Ovary (tissue), 3 donors: ENCODE measurements around the gene SEPTIN3.

ENCODE experiments used
- CTCF ChIP-seq, 3 donors: fragments of 450-650 bp in 2 of 3; fragments of 200-600 bp in 1 of 3; IDR thresholded peaks; one replicate each; pipeline versions ENCODE4 v1.5.1 to v1.8.0; 2016 to 2022; ENCODE audit warnings: antibody characterized with exemption in 3 of 3, mild to moderate bottlenecking in 1 of 3
- POLR2A ChIP-seq: fragments of 450-650 bp; IDR thresholded peaks from one replicate; pipeline ENCODE4 v1.6.1; 2017; ENCODE audit warnings: antibody characterized with exemption, mild to moderate bottlenecking, moderate library complexity
- donor health status: DM: no; HTN: no; CAD: no.

DNA sequence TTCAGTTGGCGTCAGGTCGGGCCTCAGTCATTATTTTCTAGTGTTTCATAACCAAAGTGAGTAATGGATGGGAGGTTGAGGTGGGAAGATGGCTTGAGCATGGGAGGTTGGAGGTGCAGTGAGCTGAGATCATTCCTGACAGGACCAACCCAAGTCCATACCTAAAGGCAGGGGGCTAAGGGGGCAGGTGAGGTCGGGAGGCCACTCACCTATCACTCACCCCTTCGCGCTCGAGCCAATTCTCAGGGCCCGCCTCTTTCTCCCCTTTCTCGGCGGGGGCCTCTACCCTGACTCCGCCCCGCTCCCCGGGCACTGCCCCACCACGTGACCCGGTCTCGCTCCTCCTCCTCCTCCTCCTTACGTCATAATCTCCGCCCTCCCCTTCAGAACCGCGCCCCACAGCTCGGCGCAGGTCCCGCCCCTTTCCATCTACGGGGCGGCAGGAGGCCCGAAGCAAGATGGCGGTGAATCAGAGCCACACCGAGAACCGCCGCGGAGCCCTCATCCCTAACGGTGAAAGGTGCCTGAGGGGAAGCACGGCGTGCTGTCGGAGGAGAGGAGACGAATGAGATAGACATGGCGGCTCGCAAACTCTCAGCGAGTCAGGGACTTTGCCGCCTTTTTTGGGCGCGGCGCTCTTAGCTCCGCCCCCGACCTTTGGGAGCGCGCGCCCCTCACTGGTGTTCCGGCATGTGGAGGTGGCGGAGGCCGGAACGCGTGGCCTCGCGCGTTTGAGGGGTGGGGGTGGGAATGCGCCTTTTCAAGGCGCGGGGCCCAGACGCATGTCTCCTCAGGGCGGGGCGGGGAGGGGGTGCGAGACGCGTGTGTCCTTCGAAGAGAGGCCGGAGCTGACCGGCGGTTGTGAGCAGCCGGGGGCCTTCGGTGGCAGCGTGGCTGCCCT is 29.4 kb downstream of the SEPTIN3 start, which contains the start of gene WBP2NL:
- TF ChIP-seq CTCF (IDR thresholded peaks at IDR 0.05) (no peak), POLR2A (no peak)
